ENCODE data around the gene RAB11FIP5.
A peak's percentile ranks its signal among the peaks of the same experiment; 100 is the strongest.
"Not testable (repeated sequence)": the region's sequence is repeated elsewhere in the genome, so short reads cannot be mapped to it uniquely, and the experiment has no call there.

RAB11FIP5 gene

DNA sequence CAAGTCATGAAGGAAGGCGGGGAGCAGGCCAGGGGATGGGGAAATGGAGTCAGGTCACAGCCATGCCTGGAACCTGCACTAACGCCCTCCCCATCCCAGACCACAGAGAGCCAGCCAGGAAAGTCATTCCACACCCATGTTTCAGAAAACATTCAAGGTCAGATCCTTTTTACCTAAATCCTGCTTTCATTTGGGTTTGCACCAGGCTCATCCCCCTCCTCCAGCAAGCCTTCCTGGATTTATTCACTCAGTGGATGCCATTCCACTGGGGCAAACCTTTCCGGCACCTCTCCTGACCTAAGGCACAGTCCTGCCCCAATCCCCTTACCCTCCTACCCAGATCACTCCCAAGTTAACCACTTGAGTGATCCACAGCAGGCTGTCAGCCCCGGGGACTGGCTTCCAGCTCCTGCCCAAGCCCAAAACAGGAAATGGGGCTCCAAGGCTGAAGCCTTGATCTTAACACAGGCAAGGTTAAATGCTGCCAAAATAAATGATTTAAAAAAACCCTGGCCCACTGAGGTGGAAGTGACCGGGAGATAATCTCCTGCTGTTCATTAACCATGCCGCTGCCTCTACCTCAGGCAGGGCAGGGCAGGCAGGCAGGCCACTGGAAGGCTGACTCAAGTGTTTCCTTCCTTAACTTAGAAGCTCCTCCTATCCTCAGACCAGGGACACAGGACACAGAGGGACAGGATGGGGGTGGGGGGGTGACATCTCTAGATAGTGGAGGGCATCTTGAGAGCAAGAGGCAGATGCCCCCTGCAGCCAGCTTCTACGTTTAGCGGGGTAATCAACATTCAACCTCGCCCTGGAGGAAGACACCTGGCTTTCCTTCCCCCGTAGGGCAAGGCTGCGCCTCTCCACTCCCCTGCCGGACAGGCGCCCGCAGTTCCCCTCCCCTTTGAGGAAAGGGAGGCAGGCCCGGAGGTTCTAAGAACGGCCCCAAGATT lies 1.4 kb downstream of the RAB11FIP5 start:
- DNase-seq = no peak

DNA sequence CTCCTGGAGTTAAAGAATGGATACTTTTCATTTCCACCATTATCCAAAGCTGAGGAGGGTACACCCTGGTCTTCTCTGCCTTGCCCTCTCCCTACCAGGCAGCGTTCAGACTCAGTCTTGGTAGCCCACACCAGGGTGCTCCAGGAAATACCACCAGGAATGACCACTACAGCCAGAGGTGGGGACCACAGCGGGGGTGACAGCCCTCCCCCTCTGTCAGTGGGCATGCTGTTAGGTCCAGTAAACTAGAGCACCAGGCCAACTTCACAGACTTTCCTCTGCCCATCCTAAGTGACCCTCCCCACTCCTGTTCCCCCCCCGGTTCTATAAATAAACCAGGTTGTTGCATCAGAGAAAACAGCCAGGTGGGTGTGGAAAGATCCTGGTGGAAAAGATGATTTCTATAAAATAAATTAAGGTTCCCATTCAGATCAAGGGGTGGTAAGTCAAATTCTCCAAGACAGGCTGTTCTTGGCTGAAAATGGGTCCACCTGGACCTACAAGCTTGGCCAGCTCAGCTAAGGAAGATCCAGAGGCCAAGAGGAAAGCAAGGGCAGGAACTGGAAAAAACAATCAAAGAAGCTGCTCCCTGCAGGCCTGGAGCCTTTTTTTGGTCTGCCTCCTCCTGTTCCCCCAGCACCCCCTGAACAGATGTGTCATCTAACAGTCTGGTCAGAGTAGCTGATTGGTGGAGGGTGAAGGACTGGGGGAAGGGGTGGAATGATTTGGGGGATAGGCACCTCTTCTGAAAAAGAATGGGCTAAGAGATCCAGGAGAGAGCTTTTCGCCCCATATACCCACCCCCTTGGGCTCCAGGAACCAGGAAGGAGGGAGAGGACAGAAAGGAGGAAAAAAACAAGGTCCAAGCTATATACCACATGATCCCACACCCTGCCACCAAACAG lies 2.3 kb downstream of the RAB11FIP5 start:
- DNase-seq = peak in 1 of 58 donors; percentile 28

DNA sequence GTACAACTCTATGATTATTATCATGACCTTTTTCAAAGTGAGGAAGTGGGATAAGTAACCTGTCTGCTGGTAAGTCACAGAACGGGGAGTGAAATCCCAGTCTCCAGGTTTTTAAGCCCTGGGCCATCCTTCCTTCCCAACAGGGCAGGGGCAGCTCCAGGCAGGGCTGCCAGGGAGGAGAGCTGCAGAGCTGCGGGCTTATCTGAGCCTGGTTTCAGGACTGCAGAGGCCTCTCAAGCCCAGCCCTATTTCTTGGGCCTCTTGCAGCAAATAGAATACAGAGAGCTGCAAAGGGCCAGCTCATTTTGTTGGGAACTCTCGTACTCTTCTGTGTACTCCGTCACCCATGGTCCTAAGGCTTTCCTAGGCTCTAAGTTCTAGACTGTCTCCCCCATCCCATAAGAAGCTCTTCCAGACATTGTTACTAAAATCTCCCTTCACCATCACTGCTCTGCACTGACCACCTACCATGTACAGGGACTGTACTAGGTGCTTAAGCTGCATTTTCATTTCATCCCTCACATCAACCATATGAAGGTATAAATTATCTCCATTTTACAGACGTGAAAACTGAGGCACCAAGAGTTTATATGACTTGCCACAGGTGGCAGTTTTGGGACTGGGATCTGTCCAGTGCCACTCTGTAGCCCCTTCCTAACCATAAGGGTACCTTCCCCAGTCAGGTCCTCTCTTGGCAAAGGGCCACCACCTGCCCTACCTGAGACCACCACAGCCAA lies 3.1 kb downstream of the RAB11FIP5 start:
- no peak for DNase-seq

DNA sequence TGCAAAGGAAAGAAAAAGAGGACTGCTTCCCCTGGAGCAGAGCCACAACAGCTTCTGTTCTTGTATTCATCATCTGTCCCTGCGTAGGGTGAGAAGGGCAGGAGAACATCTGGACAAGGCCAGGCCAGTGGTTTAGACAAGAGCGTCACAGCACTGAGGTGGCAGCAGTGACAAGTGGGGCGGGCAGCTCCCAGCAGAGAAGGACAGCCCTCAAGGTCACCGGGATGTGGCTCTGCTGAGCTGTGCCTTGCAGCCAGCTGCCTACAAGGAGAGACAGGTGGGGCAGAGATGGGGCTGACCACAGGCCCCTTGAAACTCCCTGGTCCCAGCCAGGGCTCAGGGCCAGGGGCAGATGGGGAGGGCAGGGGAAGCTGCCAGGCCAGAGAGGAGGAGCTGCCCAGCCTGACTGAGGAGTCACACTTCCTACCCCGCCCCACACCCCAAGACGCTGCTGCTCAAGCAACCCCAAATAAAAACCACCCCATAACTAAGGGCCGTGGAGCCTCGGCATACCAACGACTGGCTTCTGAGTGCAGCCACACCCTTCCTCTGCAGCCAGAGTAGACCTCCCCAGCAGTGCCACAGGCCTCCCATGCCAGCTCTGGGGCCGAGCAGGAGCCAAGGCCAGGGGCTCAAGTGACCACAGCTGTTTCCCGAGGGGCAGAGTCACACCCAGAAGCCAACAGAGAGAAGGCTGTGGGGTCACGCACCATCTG lies 5.4 kb downstream of the RAB11FIP5 start:
- DNase-seq = no peak

DNA sequence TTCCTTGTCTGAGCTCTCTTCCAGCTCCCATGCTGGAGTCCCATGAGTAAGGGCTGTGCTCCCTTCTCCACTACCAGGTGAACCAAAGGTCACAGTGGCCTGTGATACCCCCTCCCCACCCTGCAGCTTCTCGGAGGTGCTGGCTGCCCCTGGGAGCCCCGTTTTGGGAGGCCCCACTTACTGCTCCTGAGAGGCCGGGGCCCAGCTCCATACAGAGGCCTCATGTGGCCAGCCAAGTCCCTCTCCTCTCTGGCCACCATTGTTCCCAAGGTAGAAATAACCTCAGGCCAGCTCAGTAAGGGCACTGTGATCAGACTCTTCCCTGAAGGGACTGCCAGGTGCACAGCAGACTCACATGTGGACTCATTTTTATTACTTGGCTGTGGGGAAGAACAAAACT lies 6.0 kb downstream of the RAB11FIP5 start:
- no peak for DNase-seq

DNA sequence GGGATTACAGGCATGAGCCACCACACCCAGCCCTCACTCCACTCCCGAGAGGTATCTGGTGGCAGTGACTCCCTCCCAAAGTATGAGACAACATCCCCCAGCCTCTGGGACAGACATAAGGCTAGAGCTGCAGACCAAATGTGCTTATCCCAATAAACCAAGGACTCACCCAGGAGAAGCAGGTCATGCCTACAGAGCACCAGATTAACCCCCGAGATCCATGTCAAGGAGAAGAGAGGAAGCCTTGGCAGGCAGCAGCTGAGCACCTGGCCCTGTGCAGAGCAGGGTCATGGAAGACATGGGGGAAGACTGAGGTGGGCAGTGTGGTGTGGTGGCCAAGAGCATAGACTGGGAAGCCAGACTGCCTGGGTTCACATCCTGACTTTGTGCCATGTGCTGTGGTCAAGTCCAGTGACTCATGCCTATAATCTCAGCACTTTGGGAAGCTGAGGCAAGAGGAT lies 7.2 kb downstream of the RAB11FIP5 start:
- no peak for DNase-seq

DNA sequence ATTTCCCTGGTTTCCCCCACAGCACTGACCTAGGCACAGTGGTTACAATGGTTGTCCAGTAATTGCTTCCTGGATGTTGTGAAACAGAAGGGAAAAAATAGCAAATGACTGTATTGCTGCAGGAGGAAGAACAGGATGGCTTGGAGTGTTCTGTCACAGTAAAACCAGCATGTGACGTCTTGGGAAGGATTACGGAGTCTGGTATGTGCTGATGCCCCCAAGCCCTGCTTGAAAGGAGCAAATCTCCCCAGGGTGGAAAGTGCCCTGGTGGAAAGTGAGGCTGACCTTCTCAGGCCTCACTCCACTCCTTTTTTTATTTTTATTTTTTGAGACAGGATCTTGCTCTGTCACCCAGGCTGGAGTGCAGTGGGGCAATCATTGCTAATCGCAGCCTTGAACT lies 7.8 kb downstream of the RAB11FIP5 start:
- DNase-seq = no peak

DNA sequence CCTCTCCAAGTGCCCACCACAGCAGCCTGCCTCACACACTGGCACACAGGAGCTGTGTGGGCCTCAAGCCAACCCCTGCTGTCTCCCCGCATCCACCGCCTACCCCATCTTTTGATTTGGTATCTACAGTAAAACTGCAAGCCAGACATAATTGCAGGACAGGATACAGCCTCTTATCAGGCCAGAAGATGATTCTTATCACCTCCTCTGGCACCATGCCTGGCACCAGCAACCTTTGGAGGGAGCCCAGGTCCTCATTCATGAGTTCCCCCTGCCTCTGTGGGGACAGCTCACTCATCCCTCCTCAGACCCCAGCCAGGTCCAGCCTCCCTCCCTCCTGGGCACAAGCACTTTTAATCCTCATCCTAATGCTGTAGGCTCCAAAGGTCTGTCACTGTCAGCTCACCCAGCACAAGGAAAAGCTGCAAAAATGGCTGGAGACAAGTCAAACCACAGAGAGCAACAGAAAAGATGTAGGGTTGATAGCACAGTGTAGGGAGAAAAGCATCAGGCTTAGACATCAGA lies 9.7 kb downstream of the RAB11FIP5 start:
- DNase-seq = peak in 3 of 58 donors; percentile 11 to 47 (median 14)

DNA sequence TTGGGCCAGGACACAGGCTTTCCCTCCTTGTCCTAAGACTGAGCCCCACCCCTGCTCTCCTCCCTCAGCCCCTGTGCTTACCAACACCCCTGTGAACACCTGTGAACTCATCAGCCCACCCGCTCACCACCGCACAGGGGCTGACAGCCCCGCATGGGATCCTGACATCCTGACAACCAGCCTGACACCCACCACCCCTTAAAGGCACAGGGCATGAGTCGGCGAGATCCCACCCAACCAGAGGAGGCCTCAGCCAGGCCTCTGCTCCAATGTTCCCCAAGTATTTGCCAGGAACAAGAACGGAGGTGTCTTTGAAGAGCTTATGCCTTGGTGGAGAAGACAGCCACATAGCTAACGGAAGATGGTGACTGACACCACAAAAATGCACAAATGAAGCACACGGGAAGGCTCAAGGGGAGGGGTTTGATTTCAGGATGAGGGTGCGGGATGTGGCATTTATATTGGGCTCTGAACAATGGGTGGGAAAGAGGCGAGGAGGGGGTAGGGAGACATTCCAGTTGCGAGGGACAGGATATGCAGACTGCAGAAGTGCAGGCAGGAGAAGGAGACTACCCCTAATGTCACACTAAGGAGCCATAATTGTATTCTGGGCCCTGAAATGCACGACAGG lies 11.0 kb downstream of the RAB11FIP5 start:
- no peak for DNase-seq

DNA sequence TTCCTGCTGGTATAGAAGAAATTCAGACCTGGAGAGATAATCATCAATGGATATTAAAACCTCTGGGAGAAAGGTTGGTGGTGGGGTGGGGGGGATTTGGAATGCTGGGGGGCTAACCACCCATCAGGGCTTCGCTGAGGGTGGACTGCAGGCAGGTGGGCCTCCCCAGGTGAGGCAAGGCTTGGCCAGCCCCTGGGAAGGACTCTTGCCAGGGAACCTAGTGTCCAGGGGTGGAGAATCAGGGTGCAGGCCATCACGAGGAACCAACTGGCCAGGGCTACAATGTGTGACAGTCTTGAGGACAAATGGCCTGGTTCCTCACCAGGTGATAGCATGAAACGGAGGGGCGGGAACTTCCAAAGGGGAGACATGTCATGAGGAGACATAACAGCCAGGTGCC lies 11.8 kb downstream of the RAB11FIP5 start:
- DNase-seq = no peak

DNA sequence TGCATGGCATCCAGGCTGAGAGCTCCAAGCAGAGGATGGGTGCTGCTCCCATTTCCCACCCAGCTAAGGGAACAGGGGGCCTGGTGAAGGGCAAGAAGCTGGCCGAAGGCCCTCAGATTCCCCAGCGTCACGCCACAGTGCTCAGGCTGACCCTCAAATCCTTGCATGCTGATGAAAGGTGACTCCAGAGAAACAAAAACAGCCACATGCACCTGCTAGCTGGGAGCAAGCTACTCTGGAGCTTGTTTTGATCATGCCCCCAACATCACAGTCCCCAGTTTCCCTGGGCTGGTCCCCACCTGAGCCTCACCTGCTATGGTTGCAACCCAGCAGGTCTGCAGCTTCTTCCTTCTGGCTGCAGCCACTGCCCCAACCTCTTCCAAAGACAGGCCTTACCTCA lies 13.3 kb downstream of the RAB11FIP5 start:
- DNase-seq = no peak

DNA sequence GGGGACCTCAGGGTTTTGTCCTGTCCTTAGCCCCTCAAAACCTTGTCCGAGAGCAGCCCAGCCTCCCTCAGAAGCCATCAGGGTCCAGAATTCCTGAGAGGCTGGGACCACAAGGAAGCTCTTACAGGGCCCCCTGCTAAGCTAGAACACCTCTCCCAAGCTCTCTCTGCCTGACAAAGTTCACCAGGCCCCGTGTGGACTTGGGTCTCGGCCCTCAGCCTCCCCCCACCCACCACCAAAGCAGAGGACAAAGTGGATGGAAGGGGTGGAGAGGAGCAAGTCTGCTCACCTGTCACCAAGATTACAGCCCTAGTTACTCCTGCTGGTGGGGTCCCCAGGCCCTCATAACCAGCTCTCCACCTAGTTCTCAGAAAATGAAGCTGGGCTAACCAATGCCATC lies 16.8 kb downstream of the RAB11FIP5 start:
- DNase-seq = no peak

DNA sequence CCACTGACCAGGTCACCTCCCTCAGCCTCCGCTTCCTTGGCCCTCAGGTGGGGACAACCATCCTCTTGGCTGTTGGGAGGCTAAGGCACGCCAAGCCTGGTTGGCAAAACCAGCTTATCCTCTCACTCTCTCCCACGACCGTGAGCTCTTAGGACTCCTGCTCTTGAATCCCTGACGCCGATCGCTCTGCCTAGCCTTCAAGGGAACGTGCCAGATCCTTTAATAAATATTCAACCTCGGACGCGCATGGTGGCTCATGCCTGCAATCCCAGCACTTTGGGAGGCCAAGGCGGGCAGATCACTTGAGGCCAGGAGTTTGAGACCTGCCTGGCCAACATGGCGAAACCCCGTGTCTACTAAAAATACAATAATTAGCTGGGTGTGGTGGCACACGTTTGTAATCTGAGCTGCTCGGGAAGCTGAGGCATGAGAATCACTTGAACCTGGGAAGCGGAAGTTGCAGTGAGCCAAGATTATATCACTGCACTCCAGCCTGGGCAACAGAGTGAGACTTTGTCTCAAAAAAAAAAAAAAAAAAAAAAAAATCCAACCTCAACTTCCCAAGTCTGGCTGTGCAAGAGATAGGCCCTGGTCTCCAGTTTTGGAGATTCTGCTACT lies 19.0 kb downstream of the RAB11FIP5 start:
- DNase-seq = not testable (repeated sequence)

DNA sequence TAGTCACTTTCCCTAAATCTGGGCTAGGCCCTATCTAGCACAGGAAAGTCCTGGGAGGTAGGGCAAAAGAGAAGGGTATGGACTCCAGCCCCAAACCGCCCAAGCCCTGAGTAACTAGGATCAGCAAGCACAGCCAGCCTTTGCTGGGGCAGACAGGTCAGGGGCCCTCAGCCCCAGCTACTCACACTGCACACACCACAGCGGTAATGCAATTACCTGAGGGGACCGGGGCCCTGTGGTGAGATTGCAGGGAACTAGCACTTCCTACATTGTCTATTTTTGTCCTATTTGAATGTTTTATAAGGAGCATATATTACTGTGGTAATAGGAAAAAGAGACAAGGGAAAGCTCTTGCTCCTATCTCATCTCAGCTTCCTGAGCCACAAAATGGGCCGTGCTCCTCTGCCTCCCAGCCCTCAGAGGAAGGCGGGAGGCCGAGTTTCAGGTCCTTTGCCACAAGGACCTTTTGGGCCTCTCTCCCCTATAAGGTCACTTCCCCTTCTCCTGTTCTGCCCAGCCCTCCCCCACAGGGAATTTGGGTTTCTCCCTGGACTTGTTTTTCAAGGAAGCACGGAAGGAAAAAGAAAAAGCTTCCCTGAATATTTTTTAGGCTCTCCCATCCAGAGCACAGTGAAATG lies 20.5 kb downstream of the RAB11FIP5 start:
- no peak for DNase-seq

DNA sequence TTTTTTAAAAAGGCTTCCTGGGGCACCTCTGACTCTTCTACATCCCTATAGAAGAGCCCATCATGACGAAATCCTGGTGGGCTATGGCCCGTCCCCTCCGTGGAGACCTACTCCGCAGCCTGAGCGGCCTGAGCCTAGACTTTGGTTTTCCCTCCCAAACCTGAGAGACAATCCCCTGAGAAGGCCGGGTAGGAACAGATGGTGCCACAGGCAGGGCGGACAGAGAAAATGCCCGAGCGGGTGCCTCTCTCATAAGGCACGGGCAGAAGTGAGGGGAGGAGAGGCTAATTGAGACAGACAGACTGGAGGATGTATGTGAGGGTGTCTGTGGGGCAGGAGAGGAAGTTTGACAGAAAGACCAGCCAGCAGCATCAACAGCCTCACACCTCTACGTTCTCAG lies 21.1 kb downstream of the RAB11FIP5 start:
- no peak for DNase-seq

DNA sequence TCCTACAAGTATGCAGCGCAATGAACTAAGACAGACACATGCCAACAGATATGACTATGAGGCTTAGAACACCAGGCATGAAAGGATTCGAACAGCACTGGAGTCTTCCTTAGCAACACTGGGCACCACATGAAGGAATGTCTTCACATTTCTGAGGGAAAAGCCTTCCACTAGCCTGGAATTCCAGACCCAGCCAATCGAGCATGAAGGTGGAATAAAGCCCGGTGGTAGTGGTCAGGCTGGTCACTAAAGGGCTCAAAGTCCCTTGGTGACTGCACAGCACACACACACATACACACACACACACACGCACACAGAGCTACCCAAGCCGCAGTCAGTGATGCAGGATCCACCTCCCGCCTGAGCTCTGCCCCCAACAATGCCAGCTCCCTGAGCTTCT lies 21.6 kb downstream of the RAB11FIP5 start:
- no peak for DNase-seq

DNA sequence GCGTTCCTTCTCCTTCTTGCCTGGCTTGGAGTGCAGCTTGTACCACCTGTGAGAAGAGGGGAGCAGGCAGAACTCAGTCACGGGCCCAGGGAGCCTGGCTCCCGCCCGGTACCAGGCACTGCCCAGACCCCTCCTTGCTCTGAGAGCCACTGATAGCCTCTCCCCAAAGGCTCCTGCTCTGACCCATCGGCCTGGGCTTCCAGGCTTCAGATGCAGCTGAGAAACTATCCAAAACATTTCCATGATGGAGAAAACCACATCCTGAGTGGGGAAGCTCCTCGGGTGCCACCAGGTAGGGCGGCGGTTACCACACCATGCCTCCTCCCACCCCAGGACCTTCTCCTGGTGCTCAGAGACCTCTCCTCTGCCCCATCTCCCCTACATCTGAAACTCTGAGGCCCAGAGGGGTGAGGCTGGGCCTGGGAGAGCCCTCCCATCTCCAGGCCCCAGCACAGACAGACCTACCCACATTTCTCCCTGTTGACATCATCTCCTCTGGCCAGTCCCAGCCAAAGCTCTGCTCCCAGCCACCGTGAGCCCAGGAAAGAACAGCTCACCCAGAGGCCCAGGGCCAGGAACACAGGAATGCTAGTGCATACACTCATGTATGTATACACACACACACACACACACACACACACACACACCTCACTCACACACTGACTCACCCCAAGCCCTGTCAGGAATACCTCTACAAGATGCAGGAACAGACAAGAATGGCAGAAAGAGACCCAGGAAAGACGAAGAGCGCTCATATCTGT lies 23.3 kb downstream of the RAB11FIP5 start:
- DNase-seq = no peak

DNA sequence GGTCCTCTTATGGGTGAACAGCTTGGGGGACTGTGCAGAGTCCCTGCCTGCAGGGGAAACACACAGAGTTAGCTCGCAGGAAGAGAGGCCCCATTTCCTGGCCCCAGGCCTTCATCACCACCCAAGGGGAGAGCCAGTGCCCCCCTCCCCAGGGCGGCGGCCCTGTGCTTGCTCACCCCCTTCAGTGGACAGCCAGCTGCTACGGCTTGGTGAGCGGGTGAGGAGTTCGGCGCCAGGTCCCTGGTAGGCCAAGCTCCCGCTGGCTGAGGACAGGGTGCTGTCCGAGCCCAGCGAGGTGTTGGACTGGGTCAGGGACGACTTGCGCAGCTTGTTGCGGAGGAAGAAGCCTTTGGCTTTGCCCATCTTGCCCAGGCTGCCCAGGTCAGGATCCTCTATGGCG lies 24.0 kb downstream of the RAB11FIP5 start:
- no peak for DNase-seq

Data from anterior cingulate cortex (tissue), 58 donors.